OCI-LY3 (cell line): ENCODE results near the gene PPP3CA.

Source experiments
- EZH2phosphoT487 ChIP-seq: fragments of 200-600 bp; shearing (Covaris generic); IDR thresholded peaks from 2 replicates; pipeline ENCODE4 v1.6.1; 2018; ENCODE audit warnings: antibody characterized with exemption, mixed run types, low read depth
- TF ChIP-seq, protein P1 (sequence below): fragments of 200-600, 300-600 bp; sonication (generic); IDR thresholded peaks from 2 replicates; pipeline ENCODE4 v1.5.1; 2014; ENCODE audit warnings: antibody characterized with exemption, low read length, low read depth

GRCh38 chr4:101158134-101158482 lies 189.2 kb downstream of the PPP3CA start:
- TF ChIP-seq, protein P1, sequence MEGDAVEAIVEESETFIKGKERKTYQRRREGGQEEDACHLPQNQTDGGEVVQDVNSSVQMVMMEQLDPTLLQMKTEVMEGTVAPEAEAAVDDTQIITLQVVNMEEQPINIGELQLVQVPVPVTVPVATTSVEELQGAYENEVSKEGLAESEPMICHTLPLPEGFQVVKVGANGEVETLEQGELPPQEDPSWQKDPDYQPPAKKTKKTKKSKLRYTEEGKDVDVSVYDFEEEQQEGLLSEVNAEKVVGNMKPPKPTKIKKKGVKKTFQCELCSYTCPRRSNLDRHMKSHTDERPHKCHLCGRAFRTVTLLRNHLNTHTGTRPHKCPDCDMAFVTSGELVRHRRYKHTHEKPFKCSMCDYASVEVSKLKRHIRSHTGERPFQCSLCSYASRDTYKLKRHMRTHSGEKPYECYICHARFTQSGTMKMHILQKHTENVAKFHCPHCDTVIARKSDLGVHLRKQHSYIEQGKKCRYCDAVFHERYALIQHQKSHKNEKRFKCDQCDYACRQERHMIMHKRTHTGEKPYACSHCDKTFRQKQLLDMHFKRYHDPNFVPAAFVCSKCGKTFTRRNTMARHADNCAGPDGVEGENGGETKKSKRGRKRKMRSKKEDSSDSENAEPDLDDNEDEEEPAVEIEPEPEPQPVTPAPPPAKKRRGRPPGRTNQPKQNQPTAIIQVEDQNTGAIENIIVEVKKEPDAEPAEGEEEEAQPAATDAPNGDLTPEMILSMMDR = no peak
- TF ChIP-seq EZH2phosphoT487 = no peak
